HEK293T (cell line): ENCODE measurements around the gene RFC4.

Source experiments
- HDGF ChIP-seq: fragments of 450-650 bp; IDR thresholded peaks from 2 replicates; pipeline ENCODE4 v1.6.1; 2017; ENCODE audit warnings: antibody characterized with exemption, borderline replicate concordance
- LEF1 ChIP-seq: fragments of 450-650 bp; IDR thresholded peaks from 2 replicates; pipeline ENCODE4 v1.6.1; 2017; ENCODE audit warnings: mild to moderate bottlenecking, borderline replicate concordance

DNA sequence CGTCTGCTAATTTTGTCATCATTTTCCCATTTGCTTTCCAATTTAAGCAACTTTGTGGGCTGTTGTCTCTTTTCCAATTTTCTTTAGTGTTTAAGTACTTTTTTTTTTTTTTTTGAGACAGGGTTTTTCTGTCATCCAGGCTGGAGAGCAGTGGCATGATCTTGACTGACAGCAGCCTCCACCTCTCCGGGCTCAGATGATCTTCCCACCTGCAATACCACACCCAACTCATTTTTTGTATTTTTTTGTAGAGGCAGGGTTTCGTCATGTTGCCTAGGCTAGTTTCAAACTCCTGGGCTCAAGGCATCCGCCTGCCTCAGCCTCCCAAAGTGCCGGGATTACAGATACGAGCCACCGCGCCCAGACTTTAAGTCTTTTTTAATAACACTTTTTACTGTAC lies 49.1 kb downstream of the RFC4 start:
- TF ChIP-seq HDGF, result no peak
- no peak for TF ChIP-seq LEF1
